Mesenchymal stem cell (in vitro differentiated cells and primary cell): ENCODE measurements around the gene PIR.

ENCODE experiments used
- DNase-seq: peaks from one replicate; pipeline ENCODE4 v3.0.0-alpha.2; 2013
- H2AFZ ChIP-seq: one replicate; pipeline ENCODE4 v1.6.1; 2013; ENCODE audit warnings: low read depth, mild to moderate bottlenecking, control low read depth, inconsistent platforms, low read length, moderate library complexity
- H2AK5ac ChIP-seq: 2 replicates; pipeline ENCODE4 v1.6.1; 2013; ENCODE audit warnings: low read length, moderate library complexity, mild to moderate bottlenecking, inconsistent platforms; ENCODE audit not compliant: severe bottlenecking
- H2BK120ac ChIP-seq: one replicate; pipeline ENCODE4 v1.6.1; 2013; ENCODE audit warnings: low read depth, mild to moderate bottlenecking, inconsistent platforms, low read length, moderate library complexity
- H2BK12ac ChIP-seq, 2 experiments: one replicate each; pipeline ENCODE4 v1.6.1; 2013; ENCODE audit warnings: inconsistent platforms in 2 of 2, low read length in 2 of 2, mild to moderate bottlenecking in 2 of 2, moderate library complexity in 2 of 2, control low read depth in 1 of 2
- H2BK15ac ChIP-seq: one replicate; pipeline ENCODE4 v1.6.1; 2013; ENCODE audit warnings: mild to moderate bottlenecking, low read depth, inconsistent platforms; ENCODE audit not compliant: poor library complexity, severe bottlenecking
- H2BK5ac ChIP-seq: 2 replicates; pipeline ENCODE4 v1.6.1; 2013; ENCODE audit warnings: low read depth, mild to moderate bottlenecking, low read length, control low read depth, inconsistent platforms; ENCODE audit not compliant: poor library complexity, severe bottlenecking
- H3K14ac ChIP-seq, 2 experiments: one replicate each; pipeline ENCODE4 v1.6.1; 2013; ENCODE audit warnings: inconsistent platforms in 2 of 2, low read length in 2 of 2, control low read depth in 1 of 2, mild to moderate bottlenecking in 1 of 2, moderate library complexity in 1 of 2
- H3K18ac ChIP-seq, 2 experiments: one replicate each; pipeline ENCODE4 v1.6.1; 2013; ENCODE audit warnings: inconsistent platforms in 2 of 2, low read length in 2 of 2, control low read depth in 1 of 2, low read depth in 1 of 2, mild to moderate bottlenecking in 1 of 2
- H3K23ac ChIP-seq, 2 experiments: one replicate each; pipeline ENCODE4 v1.6.1; 2013; ENCODE audit warnings: inconsistent platforms in 2 of 2, low read length in 2 of 2, mild to moderate bottlenecking in 2 of 2, moderate library complexity in 2 of 2, control low read depth in 1 of 2
- H3K27ac ChIP-seq: 2 replicates; pipeline ENCODE4 v1.5.1; 2013; ENCODE audit warnings: mild to moderate bottlenecking, moderate library complexity, low read length, control low read depth, inconsistent platforms; ENCODE audit not compliant: poor library complexity, severe bottlenecking
- H3K27me3 ChIP-seq, 2 experiments: 2 replicates each; pipeline versions ENCODE4 v1.6.1 to v1.7.0; 2013; ENCODE audit warnings: low read length in 2 of 2, mild to moderate bottlenecking in 2 of 2, moderate library complexity in 2 of 2, control low read depth in 1 of 2, inconsistent platforms in 1 of 2; ENCODE audit not compliant: control insufficient read depth in 1 of 2, insufficient read depth in 1 of 2
- H3K36me3 ChIP-seq, 2 experiments: 2 replicates each; pipeline versions ENCODE4 v1.6.1 to v1.7.0; 2013; ENCODE audit warnings: low read length in 2 of 2, control low read depth in 1 of 2, inconsistent platforms in 1 of 2, low read depth in 1 of 2, mild to moderate bottlenecking in 1 of 2; ENCODE audit not compliant: insufficient read depth in 2 of 2, control insufficient read depth in 1 of 2
- H3K4ac ChIP-seq, 2 experiments: one replicate each; pipeline ENCODE4 v1.6.1; 2013; ENCODE audit warnings: inconsistent platforms in 2 of 2, low read length in 2 of 2, mild to moderate bottlenecking in 2 of 2, moderate library complexity in 2 of 2, control low read depth in 1 of 2, low read depth in 1 of 2
- H3K4me1 ChIP-seq: 2 replicates; pipeline ENCODE4 v1.6.1; 2013; ENCODE audit warnings: low read depth, low read length, control low read depth; ENCODE audit not compliant: control insufficient read depth, insufficient read depth
- H3K4me2 ChIP-seq: 2 replicates; pipeline ENCODE4 v1.6.1; 2013; ENCODE audit warnings: low read length, mild to moderate bottlenecking, inconsistent platforms; ENCODE audit not compliant: poor library complexity, severe bottlenecking
- H3K4me3 ChIP-seq, 2 experiments: 2 replicates each; pipeline versions ENCODE4 v1.5.1 to v1.7.0; 2013; ENCODE audit warnings: low read length in 2 of 2, mild to moderate bottlenecking in 2 of 2, control low read depth in 1 of 2, low read depth in 1 of 2; ENCODE audit not compliant: insufficient read depth in 1 of 2
- H3K79me1 ChIP-seq: replicated peaks from 2 replicates; pipeline ENCODE4 v1.6.1; 2013; ENCODE audit warnings: mild to moderate bottlenecking, control low read depth, low read length, inconsistent platforms; ENCODE audit not compliant: poor library complexity, severe bottlenecking
- H3K9ac ChIP-seq: 2 replicates; pipeline ENCODE4 v1.7.0; 2013; ENCODE audit warnings: mild to moderate bottlenecking, low read length, moderate library complexity
- H3K9me3 ChIP-seq: 2 replicates; pipeline ENCODE4 v1.7.0; 2013; ENCODE audit warnings: mild to moderate bottlenecking, low read length; ENCODE audit not compliant: control insufficient read depth
- H4K8ac ChIP-seq: one replicate; pipeline ENCODE4 v1.6.1; 2013; ENCODE audit warnings: inconsistent platforms, mild to moderate bottlenecking, low read length, moderate library complexity
- H4K91ac ChIP-seq: one replicate; pipeline ENCODE4 v1.6.1; 2013; ENCODE audit warnings: mild to moderate bottlenecking, low read length, inconsistent platforms
- WGBS: methylation state at CpG from one replicate; pipeline ENCODE4 v1.1.7; 2013; ENCODE audit warnings: mixed read lengths; 5-methylcytosine and 5-hydroxymethylcytosine counted together

The PIR gene

DNA sequence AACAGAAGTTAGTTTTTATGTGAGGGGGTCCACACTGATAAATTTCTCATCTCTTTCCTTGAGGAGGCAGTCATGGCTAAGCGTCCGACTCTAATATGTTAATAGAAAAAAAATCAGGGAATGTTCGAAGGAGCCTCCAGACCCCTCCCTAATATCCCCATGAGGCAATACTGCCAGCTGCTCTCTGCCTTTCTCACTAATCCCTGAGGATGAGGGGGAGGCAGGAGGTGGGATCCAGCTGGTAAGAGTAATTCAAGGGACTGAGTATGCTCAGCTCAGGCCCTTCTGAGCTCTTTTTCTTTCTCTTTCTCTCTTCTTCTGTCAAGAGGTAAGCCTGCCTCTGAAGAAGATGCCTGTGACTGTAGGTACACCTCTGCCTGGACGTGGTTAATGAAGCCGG lies 51.7 kb downstream of the PIR start:
- Histone ChIP-seq H3K27me3 (peaks cover 0 to 7% of the 10 kb centered on the region in 2 experiments), H3K9me3 (no peaks in the 10 kb centered on the region), H2AFZ (no peak overlapping the region), H3K4me2 (no peak overlapping the region), H3K4ac (no peak overlapping the region), H3K9ac (no peak overlapping the region), H2BK5ac (no peak overlapping the region), H2BK120ac (no peak overlapping the region), H4K8ac (no peak overlapping the region), H3K23ac (no peak overlapping the region), H3K27ac (no peak overlapping the region), H3K4me1 (no peaks in the 10 kb centered on the region), H2AK5ac (no peak overlapping the region), H2BK12ac (no peak overlapping the region), H3K14ac (no peak overlapping the region), H3K4me3 (no peak overlapping the region), H2BK15ac (no peak overlapping the region), H3K79me1 (no peaks in the 10 kb centered on the region), H3K18ac (no peak overlapping the region), H4K91ac (no peak overlapping the region), H3K36me3 (no peaks in the 10 kb centered on the region)
- no CpG with 5 or more reads among the region's 5 CpGs for WGBS
- no peak for DNase-seq

DNA sequence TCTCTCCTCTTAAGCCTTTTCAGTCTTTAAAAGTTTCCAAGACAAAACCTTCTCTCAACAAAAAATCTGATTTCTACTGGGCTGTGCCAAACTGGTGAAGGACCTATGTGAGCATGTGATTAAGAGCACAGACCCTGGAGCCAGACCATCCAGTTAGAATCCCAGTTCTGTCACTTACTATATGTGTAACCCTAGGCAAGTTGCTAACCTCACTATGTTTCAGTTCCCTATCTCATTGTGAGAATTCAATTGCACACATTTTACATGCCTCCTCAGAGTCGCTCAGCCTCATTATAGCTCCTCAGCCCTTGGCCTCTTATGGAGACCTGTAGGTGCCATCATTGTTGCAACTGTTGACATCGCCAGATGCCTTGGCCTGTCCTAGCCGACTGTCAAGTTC lies 54.8 kb downstream of the PIR start:
- no peak overlapping the region for H3K14ac ChIP-seq

DNA sequence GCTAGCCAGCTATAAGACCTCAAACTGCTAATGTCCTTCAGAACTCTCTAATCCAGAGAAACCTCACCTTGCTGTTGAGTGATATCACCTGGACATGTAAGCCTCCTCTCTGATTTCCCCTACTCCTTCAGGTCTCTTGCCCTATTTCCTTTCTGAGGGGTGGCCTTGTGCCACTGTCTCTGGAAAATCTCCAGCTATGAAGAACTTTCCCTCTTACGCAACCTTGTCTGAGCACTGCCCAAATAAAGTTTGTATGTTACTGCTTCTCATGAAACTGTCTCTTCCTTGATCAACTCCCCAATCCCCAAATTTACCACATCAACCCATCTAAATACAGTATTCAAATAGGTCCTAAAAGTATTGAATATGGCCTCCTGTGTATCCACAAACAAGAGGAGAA lies 55.4 kb downstream of the PIR start:
- no peak overlapping the region for H2BK120ac ChIP-seq
- H3K4me2 ChIP-seq: no peak overlapping the region
- no peaks in the 10 kb centered on the region for H3K4me1 ChIP-seq
- H3K18ac ChIP-seq: no peak overlapping the region
- no peak overlapping the region for H3K14ac ChIP-seq
- no peak overlapping the region for H4K8ac ChIP-seq
- H3K36me3 ChIP-seq: no peaks in the 10 kb centered on the region
- H3K4ac ChIP-seq: no peak overlapping the region
- 86% methylated on average over 1 of the region's 1 CpG for WGBS
- H2BK12ac ChIP-seq: no peak overlapping the region
- H2BK5ac ChIP-seq: no peak overlapping the region
- H3K4me3 ChIP-seq: no peak overlapping the region
- no peak overlapping the region for H3K27ac ChIP-seq
- no peak overlapping the region for H3K9ac ChIP-seq
- H2AK5ac ChIP-seq: no peak overlapping the region
- no peak overlapping the region for H4K91ac ChIP-seq
- H2AFZ ChIP-seq: no peak overlapping the region
- H3K9me3 ChIP-seq: no peaks in the 10 kb centered on the region
- no peak overlapping the region for H3K23ac ChIP-seq
- H3K79me1 ChIP-seq: no peaks in the 10 kb centered on the region
- peaks cover 0 to 12% of the 10 kb centered on the region in 2 experiments for H3K27me3 ChIP-seq
- DNase-seq: no peak
- no peak overlapping the region for H2BK15ac ChIP-seq

More for the DNA sequence above, 54.8 kb downstream of the PIR start:
- H3K4ac ChIP-seq: no peak overlapping the region
- H3K9ac ChIP-seq: no peak overlapping the region
- H3K9me3 ChIP-seq: no peaks in the 10 kb centered on the region
- H2BK12ac ChIP-seq: no peak overlapping the region
- H3K18ac ChIP-seq: no peak overlapping the region
- no peak overlapping the region for H2AK5ac ChIP-seq
- no peak overlapping the region for H3K23ac ChIP-seq
- 93% methylated on average over 3 of the region's 3 CpGs for WGBS
- no peaks in the 10 kb centered on the region for H3K4me1 ChIP-seq
- peaks cover 0 to 7% of the 10 kb centered on the region in 2 experiments for H3K27me3 ChIP-seq
- no peak overlapping the region for H3K4me2 ChIP-seq
- H3K4me3 ChIP-seq: no peak overlapping the region
- H3K27ac ChIP-seq: no peak overlapping the region
- DNase-seq: no peak
- H2BK120ac ChIP-seq: no peak overlapping the region
- H3K79me1 ChIP-seq: no peaks in the 10 kb centered on the region
- H2AFZ ChIP-seq: no peak overlapping the region
- H3K36me3 ChIP-seq: no peaks in the 10 kb centered on the region
- H4K8ac ChIP-seq: no peak overlapping the region
- no peak overlapping the region for H2BK5ac ChIP-seq
- no peak overlapping the region for H4K91ac ChIP-seq
- H2BK15ac ChIP-seq: no peak overlapping the region

DNA sequence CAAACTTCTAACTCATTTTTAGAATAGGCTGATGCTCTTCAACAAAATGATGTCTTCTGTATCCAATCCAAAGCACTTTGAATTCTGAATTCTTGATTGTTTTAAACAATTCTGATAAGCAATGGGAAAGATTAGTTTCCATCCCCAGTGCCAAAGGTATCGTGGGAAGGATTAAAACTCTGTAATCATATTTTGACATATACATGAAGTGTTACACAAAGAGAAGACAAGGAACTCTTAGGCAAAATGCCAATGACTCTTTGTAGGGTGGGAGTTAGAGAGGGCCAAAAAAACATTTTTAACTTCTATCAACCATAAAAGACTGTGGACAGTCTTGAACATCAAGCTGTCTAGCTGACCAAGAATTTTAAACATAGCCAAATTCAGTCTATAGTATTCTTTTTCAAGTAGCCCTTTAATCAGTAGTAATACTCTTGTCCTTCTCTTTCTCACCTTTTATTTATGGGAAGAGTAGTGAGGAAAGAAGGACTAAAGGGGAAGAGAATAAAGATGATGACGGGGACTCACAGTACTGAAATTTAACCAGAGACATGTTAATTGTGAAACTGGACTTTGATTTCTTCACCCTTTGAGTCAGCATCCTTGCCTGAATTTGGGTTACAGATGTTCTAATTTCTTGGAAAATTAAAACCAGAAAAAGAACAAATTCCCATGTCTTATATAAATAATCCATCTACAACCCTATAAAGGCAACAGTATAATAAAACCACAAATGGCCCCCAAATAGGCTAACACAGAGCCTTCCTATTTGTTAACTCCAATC lies 57.1 kb downstream of the PIR start:
- Histone ChIP-seq H2BK15ac (no peak overlapping the region), H3K4me1 (no peaks in the 10 kb centered on the region), H2BK120ac (no peak overlapping the region), H3K4ac (no peak overlapping the region), H3K27me3 (peaks cover 0 to 9% of the 10 kb centered on the region in 2 experiments), H3K36me3 (no peaks in the 10 kb centered on the region), H2BK5ac (no peak overlapping the region), H3K4me2 (no peak overlapping the region), H3K18ac (no peak overlapping the region), H2BK12ac (no peak overlapping the region), H3K9me3 (no peaks in the 10 kb centered on the region), H3K27ac (no peak overlapping the region), H3K23ac (no peak overlapping the region), H3K79me1 (no peaks in the 10 kb centered on the region), H4K91ac (no peak overlapping the region), H2AFZ (no peak overlapping the region), H3K9ac (no peak overlapping the region), H3K4me3 (no peak overlapping the region), H4K8ac (no peak overlapping the region), H2AK5ac (no peak overlapping the region), H3K14ac (no peak overlapping the region)
- no peak for DNase-seq
- WGBS: 100% methylated on average over 1 of the region's 2 CpGs
